Limb (tissue), 2 donors: ENCODE results near the gene C1QTNF6.

Experiments
- DNase-seq, 2 donors: peaks; one replicate each; pipeline ENCODE4 v3.0.0-alpha.2; 2016; ENCODE audit errors: extremely low spot score in 2 of 2

Gene C1QTNF6

GRCh38 chr22:37141971-37142370 lies 46.1 kb downstream of the C1QTNF6 start:
- no peak for DNase-seq

DNA sequence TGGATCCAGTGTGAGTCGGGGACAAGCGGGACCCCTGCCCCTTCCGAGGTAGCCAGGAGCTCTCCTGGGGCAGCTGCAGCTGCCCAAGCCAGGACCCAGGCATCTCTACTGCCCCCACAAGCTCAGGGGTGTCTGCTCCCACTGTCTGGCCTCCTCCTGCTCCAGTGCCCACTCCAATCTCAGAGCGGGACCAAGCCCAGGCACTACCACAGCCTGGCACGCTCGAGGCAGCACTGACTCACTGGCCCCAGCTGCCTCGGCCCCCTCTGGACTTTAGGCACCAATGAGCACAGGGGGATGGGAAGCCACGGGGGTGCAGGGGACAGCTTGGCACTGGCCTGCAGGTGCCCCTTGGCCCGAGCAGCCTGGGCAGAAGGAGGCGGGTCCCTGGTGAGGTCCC lies 46.6 kb downstream of the C1QTNF6 start:
- DNase-seq: no peak

GRCh38 chr22:37140686-37141323 lies 47.2 kb downstream of the C1QTNF6 start:
- no peak for DNase-seq

- DNase-seq: no peak
These were observed 48.3 kb downstream of the C1QTNF6 start for GRCh38 chr22:37139762-37140161.

- DNase-seq: no peak
These were observed 49.0 kb downstream of the C1QTNF6 start for GRCh38 chr22:37138849-37139561.

DNA sequence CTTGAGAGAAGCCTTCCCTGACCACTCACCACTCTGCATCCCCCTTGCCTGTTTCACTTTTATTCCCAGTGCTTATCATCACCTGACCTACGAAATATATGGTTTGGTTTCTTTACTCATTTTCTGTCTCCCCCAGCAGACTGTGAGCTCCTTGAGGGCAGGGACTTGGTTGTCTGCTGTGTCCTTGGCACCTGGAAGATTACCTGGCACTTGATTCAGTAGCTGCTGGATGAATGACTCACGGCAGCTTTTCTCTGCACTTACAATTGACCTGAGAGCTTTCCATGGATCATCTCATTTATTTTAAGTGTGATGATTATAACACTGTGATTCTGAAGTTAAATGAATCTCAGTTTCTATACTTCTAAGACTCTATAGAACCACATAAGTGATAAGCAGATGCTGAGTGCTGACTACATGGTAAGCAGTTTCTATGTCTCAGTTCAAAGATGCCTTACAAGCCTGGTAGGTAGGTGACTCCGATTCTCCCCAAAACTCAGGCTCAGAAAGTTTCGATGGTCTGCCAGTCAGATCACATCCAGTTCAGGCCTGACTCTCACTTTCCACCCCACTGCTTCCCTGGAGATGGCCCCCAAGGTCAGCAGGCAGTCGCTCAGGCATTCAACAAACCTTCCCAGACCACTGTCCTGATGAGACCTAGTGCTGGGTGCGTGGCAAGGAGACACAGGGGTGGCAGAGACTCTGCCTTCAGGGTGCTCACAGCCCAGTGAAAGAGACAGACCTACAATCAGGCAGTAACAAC lies 50.0 kb downstream of the C1QTNF6 start:
- no peak for DNase-seq

- no peak for DNase-seq
These were observed 50.9 kb downstream of the C1QTNF6 start for GRCh38 chr22:37137131-37137530.

DNA sequence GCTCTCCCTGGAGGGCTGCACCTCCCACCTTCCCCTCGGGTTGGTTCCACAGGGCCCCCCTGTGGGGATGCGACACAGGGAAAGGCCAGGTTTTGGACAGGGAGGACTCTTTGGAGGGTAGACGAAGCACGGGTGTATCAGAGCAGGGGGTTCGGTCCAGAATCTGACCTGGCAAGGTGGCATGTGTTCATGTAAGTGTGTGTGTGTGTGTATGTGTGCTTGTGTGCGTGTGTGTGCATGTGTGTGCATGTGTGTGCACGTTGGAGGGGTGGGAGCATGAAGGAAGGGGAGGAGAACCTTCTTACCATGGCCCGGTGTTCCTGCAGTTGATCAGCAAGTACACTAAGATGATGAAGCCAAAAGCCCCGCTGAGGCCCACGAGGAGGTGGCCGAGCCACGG lies 53.0 kb downstream of the C1QTNF6 start:
- no peak for DNase-seq

- no peak for DNase-seq
These were observed 54.6 kb downstream of the C1QTNF6 start for GRCh38 chr22:37133304-37134018.

DNA sequence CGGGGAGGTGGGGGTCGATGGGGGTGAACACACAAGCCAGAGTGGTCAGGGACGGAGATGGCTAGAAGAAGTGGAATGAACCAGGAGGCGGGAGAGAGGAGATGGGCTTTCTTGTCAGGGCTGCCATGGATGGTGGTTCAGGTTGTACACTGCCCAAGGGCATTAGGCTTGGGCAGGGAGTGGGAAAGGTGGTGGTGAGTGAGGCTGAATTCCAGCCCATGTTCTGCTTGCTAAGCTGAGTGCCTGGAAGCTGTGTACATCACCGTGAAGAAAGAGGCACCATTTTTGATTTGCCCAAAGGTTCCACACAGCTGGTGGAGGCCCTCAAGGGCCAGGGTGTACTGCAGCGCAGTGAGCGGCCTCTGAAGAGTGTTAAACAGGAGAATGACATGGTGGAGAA lies 55.3 kb downstream of the C1QTNF6 start:
- DNase-seq: no peak
